Neural cell (in vitro differentiated cells): Measurements from ENCODE around the gene IGF1R. TPM values are rescaled to one million over a fixed set of nuclear protein-coding genes. Genes with fewer than 3 reads are reported as not detected.

ENCODE experiments used
- H2AFZ ChIP-seq: fragments of 200-600, 300-800 bp; sonication (generic), shearing (Covaris generic); 2 replicates; pipeline ENCODE4 v1.6.0; 2014; ENCODE audit warnings: low read depth, mild to moderate bottlenecking, antibody characterized with exemption, low read length, moderate library complexity
- H3F3A ChIP-seq: fragments of 200-600 bp; shearing (Covaris generic); 2 replicates; pipeline ENCODE4 v1.6.1; 2016; ENCODE audit warnings: mild to moderate bottlenecking, moderate library complexity, mixed read lengths, antibody characterized with exemption, low read length; ENCODE audit not compliant: insufficient read depth, poor library complexity, severe bottlenecking
- H3K27ac ChIP-seq: fragments of 200-600, 300-800 bp; sonication (generic), shearing (Covaris generic); 2 replicates; pipeline ENCODE4 v1.5.1; 2014; ENCODE audit warnings: mild to moderate bottlenecking, low read length, moderate library complexity
- H3K27me3 ChIP-seq: fragments of 300-800, 200-600 bp; sonication (generic), shearing (Covaris generic); 2 replicates; pipeline ENCODE4 v1.6.0; 2014; ENCODE audit warnings: mild to moderate bottlenecking, low read depth, low read length, moderate library complexity; ENCODE audit not compliant: insufficient read depth
- H3K36me3 ChIP-seq: fragments of 300-800, 200-600 bp; sonication (generic), shearing (Covaris generic); 2 replicates; pipeline ENCODE4 v1.5.1; 2014; ENCODE audit warnings: mild to moderate bottlenecking, antibody characterized with exemption, low read length, moderate library complexity; ENCODE audit not compliant: insufficient read depth
- H3K4me2 ChIP-seq: fragments of 300-800, 200-600 bp; sonication (generic), shearing (Covaris generic); 2 replicates; pipeline ENCODE4 v1.6.0; 2014; ENCODE audit warnings: mild to moderate bottlenecking, low read length
- H3K4me3 ChIP-seq: fragments of 300-800, 200-600 bp; sonication (generic), shearing (Covaris generic); 2 replicates; pipeline ENCODE4 v1.5.1; 2014; ENCODE audit warnings: mild to moderate bottlenecking, low read length, moderate library complexity
- H3K79me2 ChIP-seq: fragments of 200-600 bp; shearing (Covaris generic); replicated peaks from 2 replicates; pipeline ENCODE4 v1.6.0; 2014; ENCODE audit warnings: mild to moderate bottlenecking, low read length, moderate library complexity; ENCODE audit not compliant: insufficient read depth
- H3K9ac ChIP-seq: fragments of 300-800, 200-600 bp; sonication (generic), shearing (Covaris generic); 2 replicates; pipeline ENCODE4 v1.6.1; 2016; ENCODE audit warnings: mild to moderate bottlenecking, low read length, mixed read lengths
- H3K9me2 ChIP-seq: fragments of 200-600 bp; shearing (Covaris generic); 2 replicates; pipeline ENCODE4 v1.6.1; 2016; ENCODE audit warnings: mild to moderate bottlenecking, low read length, mixed read lengths; ENCODE audit not compliant: insufficient read depth
- H3K9me3 ChIP-seq: fragments of 200-600, 300-800 bp; sonication (generic), shearing (Covaris generic); 2 replicates; pipeline ENCODE4 v1.6.1; 2016; ENCODE audit warnings: mild to moderate bottlenecking, mixed run types, low read length, moderate library complexity, mixed read lengths
- H4K20me1 ChIP-seq: fragments of 200-600 bp; shearing (Covaris generic); 2 replicates; pipeline ENCODE4 v1.6.1; 2016; ENCODE audit warnings: mild to moderate bottlenecking, mixed run types; ENCODE audit not compliant: insufficient read depth
- EP300 ChIP-seq: fragments of 450-650 bp; conservative IDR thresholded peaks from 2 replicates; pipeline ENCODE4 v1.6.1; 2014; ENCODE audit warnings: antibody characterized with exemption, mild to moderate bottlenecking, moderate library complexity; ENCODE audit not compliant: poor library complexity, severe bottlenecking
- EZH2 ChIP-seq: fragments of 200-600, 300-800 bp; shearing (Covaris generic), sonication (generic); IDR thresholded peaks from 2 replicates; pipeline ENCODE4 v1.6.1; 2014; ENCODE audit warnings: antibody characterized with exemption, low read length, borderline replicate concordance, mild to moderate bottlenecking; ENCODE audit not compliant: insufficient read depth, poor library complexity, severe bottlenecking
- MXI1 ChIP-seq: fragments of 450-650 bp; conservative IDR thresholded peaks from 2 replicates; pipeline ENCODE4 v1.6.1; 2014; ENCODE audit warnings: antibody characterized with exemption, mild to moderate bottlenecking; ENCODE audit not compliant: poor library complexity, severe bottlenecking
- POLR2AphosphoS5 ChIP-seq: IDR thresholded peaks from 2 replicates; pipeline ENCODE4 v1.6.1; 2012
- RAD21 ChIP-seq: fragments of 450-650 bp; conservative IDR thresholded peaks from 2 replicates; pipeline ENCODE4 v1.6.1; 2014; ENCODE audit warnings: antibody characterized with exemption, mild to moderate bottlenecking, moderate library complexity
- SMC3 ChIP-seq: fragments of 450-650 bp; conservative IDR thresholded peaks from 2 replicates; pipeline ENCODE4 v1.6.1; 2014; ENCODE audit warnings: antibody characterized with exemption, mild to moderate bottlenecking, moderate library complexity; ENCODE audit not compliant: poor library complexity
- TAF1 ChIP-seq: IDR thresholded peaks from 2 replicates; pipeline ENCODE4 v1.6.1; 2012; ENCODE audit warnings: low read depth
- polyA plus RNA-seq: library from polyadenylated mRNA; depleted of rRNA; stranded (reverse); fragments of >200 nt; gene quantifications from 2 replicates; pipeline ENCODE4 v1.2.3, GENCODE V29; 2014
- TF ChIP-seq, protein P1 (sequence below): IDR thresholded peaks from 2 replicates; pipeline ENCODE4 v1.6.1; 2012; ENCODE audit warnings: borderline replicate concordance
- TF ChIP-seq, protein P2 (sequence below): fragments of 450-650 bp; IDR thresholded peaks from 2 replicates; pipeline ENCODE4 v1.5.1; 2014; ENCODE audit warnings: antibody characterized with exemption, mild to moderate bottlenecking, moderate library complexity; ENCODE audit not compliant: poor library complexity, severe bottlenecking

Gene IGF1R
- polyA plus RNA-seq, 1 donor from 2014 or later = 10.9 TPM

DNA sequence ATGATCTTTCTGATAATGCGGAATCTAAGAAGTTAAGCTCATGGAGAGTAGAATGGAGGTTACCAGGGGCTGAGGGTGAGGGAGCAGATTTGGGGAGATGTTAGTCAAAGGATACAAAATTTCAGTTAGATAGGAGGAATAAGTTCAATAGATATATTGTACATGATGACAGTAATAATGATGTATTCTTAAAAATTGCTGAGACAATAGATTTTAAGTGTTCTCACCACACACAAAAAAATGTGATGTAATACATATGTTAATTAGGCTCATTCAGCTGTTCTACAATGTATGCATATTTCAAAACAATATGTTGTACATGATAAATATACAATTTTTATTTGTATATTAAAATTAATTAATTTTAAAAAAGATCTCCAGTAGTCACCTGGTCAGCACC is 277.9 kb downstream of the IGF1R start:
- H3F3A ChIP-seq = no peaks in the 10 kb centered on the region
- no peak overlapping the region for H3K4me3 ChIP-seq
- TF ChIP-seq EP300 = no peak
- no peak for TF ChIP-seq SMC3
- no peak for TF ChIP-seq MXI1
- no peak for TF ChIP-seq EZH2
- TF ChIP-seq POLR2AphosphoS5 = no peak
- TF ChIP-seq RAD21 = no peak
- TF ChIP-seq, protein P1, sequence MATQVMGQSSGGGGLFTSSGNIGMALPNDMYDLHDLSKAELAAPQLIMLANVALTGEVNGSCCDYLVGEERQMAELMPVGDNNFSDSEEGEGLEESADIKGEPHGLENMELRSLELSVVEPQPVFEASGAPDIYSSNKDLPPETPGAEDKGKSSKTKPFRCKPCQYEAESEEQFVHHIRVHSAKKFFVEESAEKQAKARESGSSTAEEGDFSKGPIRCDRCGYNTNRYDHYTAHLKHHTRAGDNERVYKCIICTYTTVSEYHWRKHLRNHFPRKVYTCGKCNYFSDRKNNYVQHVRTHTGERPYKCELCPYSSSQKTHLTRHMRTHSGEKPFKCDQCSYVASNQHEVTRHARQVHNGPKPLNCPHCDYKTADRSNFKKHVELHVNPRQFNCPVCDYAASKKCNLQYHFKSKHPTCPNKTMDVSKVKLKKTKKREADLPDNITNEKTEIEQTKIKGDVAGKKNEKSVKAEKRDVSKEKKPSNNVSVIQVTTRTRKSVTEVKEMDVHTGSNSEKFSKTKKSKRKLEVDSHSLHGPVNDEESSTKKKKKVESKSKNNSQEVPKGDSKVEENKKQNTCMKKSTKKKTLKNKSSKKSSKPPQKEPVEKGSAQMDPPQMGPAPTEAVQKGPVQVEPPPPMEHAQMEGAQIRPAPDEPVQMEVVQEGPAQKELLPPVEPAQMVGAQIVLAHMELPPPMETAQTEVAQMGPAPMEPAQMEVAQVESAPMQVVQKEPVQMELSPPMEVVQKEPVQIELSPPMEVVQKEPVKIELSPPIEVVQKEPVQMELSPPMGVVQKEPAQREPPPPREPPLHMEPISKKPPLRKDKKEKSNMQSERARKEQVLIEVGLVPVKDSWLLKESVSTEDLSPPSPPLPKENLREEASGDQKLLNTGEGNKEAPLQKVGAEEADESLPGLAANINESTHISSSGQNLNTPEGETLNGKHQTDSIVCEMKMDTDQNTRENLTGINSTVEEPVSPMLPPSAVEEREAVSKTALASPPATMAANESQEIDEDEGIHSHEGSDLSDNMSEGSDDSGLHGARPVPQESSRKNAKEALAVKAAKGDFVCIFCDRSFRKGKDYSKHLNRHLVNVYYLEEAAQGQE = no peak
- TF ChIP-seq, protein P2, sequence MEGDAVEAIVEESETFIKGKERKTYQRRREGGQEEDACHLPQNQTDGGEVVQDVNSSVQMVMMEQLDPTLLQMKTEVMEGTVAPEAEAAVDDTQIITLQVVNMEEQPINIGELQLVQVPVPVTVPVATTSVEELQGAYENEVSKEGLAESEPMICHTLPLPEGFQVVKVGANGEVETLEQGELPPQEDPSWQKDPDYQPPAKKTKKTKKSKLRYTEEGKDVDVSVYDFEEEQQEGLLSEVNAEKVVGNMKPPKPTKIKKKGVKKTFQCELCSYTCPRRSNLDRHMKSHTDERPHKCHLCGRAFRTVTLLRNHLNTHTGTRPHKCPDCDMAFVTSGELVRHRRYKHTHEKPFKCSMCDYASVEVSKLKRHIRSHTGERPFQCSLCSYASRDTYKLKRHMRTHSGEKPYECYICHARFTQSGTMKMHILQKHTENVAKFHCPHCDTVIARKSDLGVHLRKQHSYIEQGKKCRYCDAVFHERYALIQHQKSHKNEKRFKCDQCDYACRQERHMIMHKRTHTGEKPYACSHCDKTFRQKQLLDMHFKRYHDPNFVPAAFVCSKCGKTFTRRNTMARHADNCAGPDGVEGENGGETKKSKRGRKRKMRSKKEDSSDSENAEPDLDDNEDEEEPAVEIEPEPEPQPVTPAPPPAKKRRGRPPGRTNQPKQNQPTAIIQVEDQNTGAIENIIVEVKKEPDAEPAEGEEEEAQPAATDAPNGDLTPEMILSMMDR = no peak
- TF ChIP-seq TAF1 = no peak
- no peaks in the 10 kb centered on the region for H3K9me3 ChIP-seq
- no peaks in the 10 kb centered on the region for H3K27me3 ChIP-seq
- H3K79me2 ChIP-seq = no peaks in the 10 kb centered on the region
- no peak overlapping the region for H3K9ac ChIP-seq
- no peaks in the 10 kb centered on the region for H3K9me2 ChIP-seq
- peaks cover 19% of the 10 kb centered on the region for H3K36me3 ChIP-seq
- no peaks in the 10 kb centered on the region for H4K20me1 ChIP-seq
- H2AFZ ChIP-seq = no peak overlapping the region
- no peak overlapping the region for H3K4me2 ChIP-seq
- no peak overlapping the region for H3K27ac ChIP-seq

DNA sequence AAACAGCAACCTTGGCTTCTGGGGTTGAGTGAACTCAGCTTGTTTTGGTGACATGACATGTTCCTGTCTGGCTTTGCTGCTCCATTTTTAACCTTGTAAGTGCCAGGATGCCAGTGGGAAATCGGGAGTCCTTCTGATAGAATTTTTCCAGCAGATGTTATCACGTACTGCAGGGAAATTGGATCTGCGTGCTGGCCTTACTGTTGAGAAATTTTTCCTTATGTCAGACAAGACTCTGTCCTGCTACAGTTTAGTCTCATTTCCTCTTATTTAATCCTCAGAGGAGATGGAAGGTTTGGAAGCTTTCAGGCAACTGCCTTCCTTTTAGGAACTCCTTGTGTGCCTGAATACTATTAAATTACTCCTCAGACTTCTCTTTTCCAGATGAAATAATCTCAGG is 278.7 kb downstream of the IGF1R start:
- no peak for TF ChIP-seq TAF1
- TF ChIP-seq POLR2AphosphoS5 = no peak
- TF ChIP-seq EP300 = no peak
- TF ChIP-seq EZH2 = no peak
- no peak for TF ChIP-seq SMC3
- TF ChIP-seq MXI1 = no peak
- TF ChIP-seq, protein P1 = no peak
- TF ChIP-seq RAD21 = no peak
- TF ChIP-seq, protein P2 = no peak
- Histone ChIP-seq H3K4me3 (no peak overlapping the region), H3F3A (no peaks in the 10 kb centered on the region), H3K27me3 (no peaks in the 10 kb centered on the region), H3K27ac (no peak overlapping the region), H3K9ac (no peak overlapping the region), H4K20me1 (no peaks in the 10 kb centered on the region), H3K79me2 (no peaks in the 10 kb centered on the region), H2AFZ (no peak overlapping the region), H3K4me2 (no peak overlapping the region), H3K9me2 (no peaks in the 10 kb centered on the region), H3K9me3 (no peaks in the 10 kb centered on the region), H3K36me3 (peaks cover 17% of the 10 kb centered on the region)
